H1 (cell line): ENCODE measurements around the gene IMPDH1.

Experiments
- CTCF ChIP-seq, 3 experiments: IDR thresholded peaks; 1 replicate in 2 of 3; 2 replicates in 1 of 3; pipeline versions ENCODE4 v1.5.1 to v1.6.1; 2011; ENCODE audit warnings: low read length in 3 of 3, mild to moderate bottlenecking in 3 of 3, inconsistent platforms in 2 of 3, low read depth in 1 of 3, moderate library complexity in 1 of 3; ENCODE audit not compliant: insufficient read depth in 1 of 3; ENCODE audit errors: control extremely low read depth in 1 of 3
- EZH2 ChIP-seq: fragments of 200-600 bp; sonication (generic); IDR thresholded peaks from 2 replicates; pipeline ENCODE4 v1.7.1; 2012; ENCODE audit warnings: low read depth, mild to moderate bottlenecking, moderate library complexity, low read length, inconsistent platforms; ENCODE audit not compliant: severe bottlenecking
- YY1 ChIP-seq: IDR thresholded peaks from 2 replicates; pipeline ENCODE4 v1.6.1; 2011; ENCODE audit warnings: low read depth, mild to moderate bottlenecking, low read length

- TF ChIP-seq EZH2, result no peak
- no peak for TF ChIP-seq CTCF (IDR thresholded peaks at IDR 0.05; ENCODE audit: control extremely low read depth in 1 of 3, insufficient read depth in 1 of 3, low read depth in 1 of 3, low read length in 3 of 3)
- no peak for TF ChIP-seq YY1
These were observed 25.1 kb downstream of the IMPDH1 start for GRCh38 chr7:128384726-128385125.
